Posterior cingulate gyrus (tissue), 11 donors: Measurements from ENCODE around the gene TRIM61.

Experiments
- DNase-seq, 10 donors: peaks; one replicate each; pipeline versions ENCODE4 v3.0.0 to v3.0.0-alpha.2; 2020 to 2021; ENCODE audit warnings: mixed read lengths in 3 of 10
- intact Hi-C: fragments of 100-400 bp; cut with DNase I; formaldehyde crosslinking; loops from one replicate; pipeline ENCODE4 v1.15.1; 2023

The TRIM61 gene

DNA sequence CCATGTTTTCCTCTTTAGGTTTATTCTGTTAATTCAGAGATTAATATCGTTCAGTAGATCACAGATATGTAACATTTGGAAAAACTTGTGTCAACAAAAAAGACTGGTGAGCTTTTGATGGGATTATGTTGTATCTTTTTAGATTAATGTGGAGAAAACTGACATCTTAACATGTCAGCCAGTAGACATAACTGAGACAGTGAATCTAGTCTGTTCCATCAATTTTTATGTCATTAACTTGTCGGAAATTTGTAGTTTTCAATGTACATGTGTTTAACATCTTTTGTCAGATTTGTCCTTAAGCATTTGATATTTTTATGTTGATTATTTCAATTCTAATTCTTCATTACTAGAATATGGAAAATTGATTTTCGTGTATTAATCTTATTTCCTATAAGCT is 58.5 kb downstream of the TRIM61 start:
- DNase-seq = no peak
- intact Hi-C loops = no loop called here
